Right ventricle myocardium superior (tissue), 1 donor: ENCODE data around the gene SLC16A4. TPM values are rescaled to one million over a fixed set of nuclear protein-coding genes. Genes with fewer than 3 reads are reported as not detected.

Experiments
- total RNA-seq: library from RNA; stranded (reverse); fragmentation: NEBNext Ultra II Directional; extraction: Animal tissue kit (Norgen Biotek cat#: 25700); gene quantifications from one replicate; pipeline ENCODE4 v1.2.1, GENCODE V29; 2021
- donor health status: DM: no; HTN: yes; CAD: no; lungs with severe emphysema.

Gene SLC16A4
- total RNA-seq, 1 donor from 2014 or later, result 3.4 TPM

Other genes starting within 250 kb of the SLC16A4 start
- gene SLC6A17, start 240.5 kb downstream of the SLC16A4 start, total RNA-seq, result not detected
- gene KCNC4, start 180.7 kb downstream of the SLC16A4 start, total RNA-seq, result 4.2 TPM
- gene RBM15, start 51.6 kb downstream of the SLC16A4 start, total RNA-seq, result 13.9 TPM
- 256 TPM for gene LAMTOR5, start 16.7 kb upstream of the SLC16A4 start, total RNA-seq
- not detected for gene PROK1, start 60.1 kb upstream of the SLC16A4 start, total RNA-seq
- not detected for gene KCNA10, start 128.1 kb upstream of the SLC16A4 start, total RNA-seq
- gene KCNA2, start 215.3 kb upstream of the SLC16A4 start, total RNA-seq, result 0.70 TPM